GM12892 (cell line): ENCODE results near the gene PIK3AP1.

Experiments used
- DNase-seq: peaks from one replicate; pipeline ENCODE4 v3.0.0; 2011; ENCODE audit not compliant: insufficient read length
- FAIRE-seq: peaks from 2 replicates; lab custom pipeline; 2011; peaks lifted over from hg19 to GRCh38; lab: Jason Lieb, UNC
- POLR2A ChIP-seq: IDR thresholded peaks from 2 replicates; pipeline ENCODE4 v1.6.1; 2011; ENCODE audit warnings: low read depth, low read length, control low read depth
- POLR2AphosphoS5 ChIP-seq: IDR thresholded peaks from 2 replicates; pipeline ENCODE4 v1.6.1; 2011; ENCODE audit warnings: low read depth, low read length, control low read depth
- TAF1 ChIP-seq: IDR thresholded peaks from 2 replicates; pipeline ENCODE4 v1.6.1; 2011; ENCODE audit warnings: low read depth, mild to moderate bottlenecking, control low read depth, low read length, borderline replicate concordance

Gene PIK3AP1

GRCh38 chr10:96676272-96677112, 43.8 kb downstream of the PIK3AP1 start:
- DNase-seq (no peak), FAIRE-seq (peak; percentile 21)

GRCh38 chr10:96675846-96676245, 44.5 kb downstream of the PIK3AP1 start:
- TF ChIP-seq POLR2AphosphoS5 (no peak), TAF1 (no peak), POLR2A (no peak)
- peak; percentile 79 for FAIRE-seq
- no peak for DNase-seq

More at GRCh38 chr10:96676272-96677112, 43.8 kb downstream of the PIK3AP1 start:
- TF ChIP-seq POLR2AphosphoS5 (no peak), POLR2A (no peak), TAF1 (no peak)

- DNase-seq (no peak), FAIRE-seq (peak; percentile 90)
- TF ChIP-seq TAF1 = no peak
- no peak for TF ChIP-seq POLR2AphosphoS5
- TF ChIP-seq POLR2A = no peak
Measured at GRCh38 chr10:96673318-96674099, 46.8 kb downstream of the PIK3AP1 start.

- DNase-seq (no peak), FAIRE-seq (no peak)
- no peak for TF ChIP-seq POLR2A
- no peak for TF ChIP-seq POLR2AphosphoS5
- no peak for TF ChIP-seq TAF1
Measured at GRCh38 chr10:96672481-96673175, 47.7 kb downstream of the PIK3AP1 start.

GRCh38 chr10:96671211-96671890, 49.0 kb downstream of the PIK3AP1 start:
- FAIRE-seq (peak; percentile 93), DNase-seq (no peak)
- TF ChIP-seq POLR2AphosphoS5 (no peak), POLR2A (no peak), TAF1 (no peak)

- FAIRE-seq = no peak
- TF ChIP-seq POLR2A (no peak), TAF1 (no peak), POLR2AphosphoS5 (no peak)
- DNase-seq = no peak
Measured at GRCh38 chr10:96670786-96671185, 49.5 kb downstream of the PIK3AP1 start.

GRCh38 chr10:96667401-96667800, 52.9 kb downstream of the PIK3AP1 start:
- no peak for DNase-seq
- peak; percentile 42 for FAIRE-seq
- TF ChIP-seq POLR2A = no peak
- TF ChIP-seq POLR2AphosphoS5 = no peak
- no peak for TF ChIP-seq TAF1

GRCh38 chr10:96666741-96667140, 53.6 kb downstream of the PIK3AP1 start:
- no peak for DNase-seq
- TF ChIP-seq POLR2AphosphoS5 (no peak), POLR2A (no peak), TAF1 (no peak)
- peak; percentile 93 for FAIRE-seq

GRCh38 chr10:96665306-96665705, 55.0 kb downstream of the PIK3AP1 start:
- FAIRE-seq (no peak), DNase-seq (no peak)
- TF ChIP-seq POLR2AphosphoS5 = no peak

GRCh38 chr10:96664563-96664962, 55.8 kb downstream of the PIK3AP1 start:
- peak; percentile 91 for FAIRE-seq
- TF ChIP-seq POLR2AphosphoS5 = no peak
- no peak for TF ChIP-seq TAF1
- no peak for TF ChIP-seq POLR2A
- DNase-seq = no peak
